Measurements from ENCODE around the gene DMPK.
"Not testable (repeated sequence)": the region's sequence is repeated elsewhere in the genome, so short reads cannot be mapped to it uniquely, and the experiment has no call there.

DMPK gene

DNA sequence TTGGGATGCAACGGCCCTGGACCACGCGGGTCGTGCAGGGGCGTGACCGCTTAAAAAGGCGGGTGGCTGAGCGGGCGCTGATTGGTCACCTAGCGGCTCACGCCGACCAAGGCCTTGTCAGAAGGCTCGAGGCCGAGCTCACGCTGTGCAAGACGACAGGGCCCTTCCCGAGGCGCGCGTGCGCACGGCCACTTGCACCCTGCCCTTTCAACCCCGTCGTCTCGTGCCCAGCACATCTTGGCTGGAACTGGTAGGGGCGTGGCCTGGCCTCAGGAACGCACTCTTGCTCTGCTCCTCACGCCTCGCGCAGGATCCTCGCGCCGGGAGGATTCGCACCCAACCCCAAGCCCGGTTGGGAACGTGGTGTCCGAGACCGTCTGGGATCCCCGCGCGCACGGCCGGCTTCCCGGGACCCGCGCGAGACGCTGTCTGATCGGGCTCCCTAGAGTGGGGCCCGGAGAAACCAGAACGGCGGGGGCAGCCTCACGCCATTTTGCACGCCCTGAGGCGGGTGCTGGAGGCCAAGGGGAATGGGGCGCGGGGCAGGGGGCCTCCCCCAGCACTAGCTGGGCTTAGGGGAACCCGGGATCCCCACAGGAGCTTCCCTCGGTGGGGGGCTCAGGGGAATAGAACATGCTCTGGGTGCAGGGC, 49.0 kb downstream of the DMPK start, which contains the start of gene MEIOSIN:
Gene MEIOSIN, plus strand, starts transcription at position 280 of the 651 bp plus-strand sequence. CDS start 1,938 bp downstream, outside the sequence.
- no peak for DNase-seq

GRCh38 chr19:45730368-45731288, 51.7 kb downstream of the DMPK start, which contains the start of gene FBXO46:
TSS of gene FBXO46 (minus strand) at chr19:45730896. CDS start at chr19:45713495, 17,401 bp downstream.
- DNase-seq = peak; percentile 99

DNA sequence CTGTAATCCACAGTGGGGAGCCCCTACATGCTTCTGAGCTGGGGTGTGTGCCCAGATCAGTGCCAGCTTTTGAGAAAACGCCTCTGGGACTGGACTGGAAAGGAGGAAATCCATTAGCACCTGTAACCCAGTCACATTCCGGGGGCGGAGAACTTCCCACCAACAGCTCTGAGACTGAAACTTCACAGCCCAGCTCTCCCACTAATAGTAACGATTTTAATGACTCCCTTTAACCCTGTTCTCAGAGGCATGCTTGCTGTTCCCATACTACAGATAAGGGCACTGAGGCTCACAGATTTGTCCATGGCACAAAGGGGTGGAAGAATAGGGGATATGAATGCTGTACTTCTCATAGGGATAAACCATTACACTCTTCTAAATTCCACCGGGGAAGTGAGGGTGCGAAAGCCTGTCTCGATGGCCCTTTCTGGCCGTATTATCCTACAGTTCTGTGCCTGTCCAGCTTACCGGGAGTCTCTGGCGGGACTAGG, 52.4 kb downstream of the DMPK start:
- DNase-seq = no peak

GRCh38 chr19:45728683-45729082, 53.6 kb downstream of the DMPK start:
- not testable (repeated sequence) for DNase-seq

- not testable (repeated sequence) for DNase-seq
Measured at GRCh38 chr19:45720065-45720464, 62.2 kb downstream of the DMPK start.
